GM21825 (cell line): ENCODE measurements around the gene CAMK2N2.

Source experiments
- ATAC-seq: cut with Tn5 transposase; IDR thresholded peaks from one replicate; pipeline ENCODE4 v1.9.1; 2021; ENCODE audit warnings: mild to moderate bottlenecking, moderate library complexity; ENCODE audit not compliant: unreplicated experiment

CAMK2N2 gene

DNA sequence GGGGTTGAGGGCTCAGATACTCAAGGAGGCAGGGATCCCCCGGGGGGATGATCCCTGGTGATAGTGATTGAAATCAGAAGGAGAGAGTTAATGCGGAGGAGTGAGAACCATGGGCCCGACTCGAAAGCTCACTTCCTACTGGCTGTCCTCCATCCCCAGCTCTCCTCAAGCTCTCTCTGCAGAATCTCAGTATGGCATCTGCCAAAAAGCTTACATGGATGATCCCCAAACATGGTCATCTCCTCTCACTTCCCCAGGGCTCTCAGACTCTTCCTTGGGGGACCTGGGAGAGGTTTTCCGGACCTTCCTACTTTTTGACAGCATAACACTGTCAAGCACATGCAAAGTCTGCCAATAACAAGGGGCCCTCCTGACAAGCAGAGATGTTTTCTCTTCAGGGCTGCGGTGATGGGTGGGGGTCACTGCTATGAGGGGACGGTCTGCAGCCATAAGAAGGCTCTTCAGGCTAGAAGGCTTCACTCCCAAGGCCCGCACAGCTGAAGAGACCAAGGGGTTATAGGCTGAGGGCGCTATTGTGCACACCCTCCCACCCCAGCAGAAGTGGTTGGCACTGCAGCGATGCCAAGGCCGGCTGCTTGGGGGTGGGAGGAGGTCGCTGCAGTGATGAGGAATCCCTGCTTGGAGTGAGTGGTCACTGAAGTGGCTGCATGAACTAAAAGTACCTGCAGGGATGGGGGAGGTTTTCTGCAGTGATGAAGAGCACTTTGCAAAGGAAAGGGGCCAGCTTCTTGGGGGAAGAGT, 32.8 kb downstream of the CAMK2N2 start:
- no peak for ATAC-seq

DNA sequence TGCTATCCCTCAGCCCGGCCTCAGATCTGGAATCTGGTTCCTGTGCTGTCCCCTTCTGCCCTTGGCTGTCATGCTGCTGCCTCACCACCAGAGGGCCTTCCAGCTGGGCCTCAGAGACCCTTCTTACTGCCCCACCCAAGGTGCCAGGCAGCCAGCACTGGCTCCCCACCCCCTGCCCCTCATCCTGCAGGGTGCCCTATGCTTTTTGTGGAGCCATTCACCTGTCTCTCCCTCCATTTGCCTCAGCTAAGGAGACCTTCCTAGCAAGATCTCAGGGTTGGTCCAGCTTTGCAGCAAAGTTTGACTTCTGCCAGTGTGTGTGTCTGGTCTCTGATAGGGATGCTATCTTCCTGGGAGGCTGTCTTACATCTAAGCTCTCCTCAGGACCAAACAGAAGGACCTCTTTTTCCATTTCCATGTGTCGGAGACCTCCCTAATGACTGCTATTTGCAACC, 33.8 kb downstream of the CAMK2N2 start:
- ATAC-seq = no peak

DNA sequence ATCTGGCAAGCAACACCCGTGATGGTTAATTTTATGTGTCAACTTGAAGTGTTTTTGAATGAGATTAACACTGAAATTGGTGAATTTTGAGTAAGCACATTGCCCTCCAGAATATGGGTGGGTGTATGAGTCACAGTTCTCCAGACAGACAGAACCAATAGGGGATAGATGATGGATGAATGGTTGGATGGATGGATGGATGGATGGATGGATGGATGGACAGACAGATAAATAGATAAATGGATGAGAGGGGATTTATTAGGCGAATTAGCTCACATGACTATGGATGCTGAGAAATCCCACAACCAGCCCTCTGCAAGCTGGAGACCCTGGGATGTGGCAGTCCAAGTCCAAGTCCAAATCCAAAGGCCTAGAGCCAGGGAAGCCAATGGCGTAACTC, 37.4 kb downstream of the CAMK2N2 start:
- no peak for ATAC-seq

DNA sequence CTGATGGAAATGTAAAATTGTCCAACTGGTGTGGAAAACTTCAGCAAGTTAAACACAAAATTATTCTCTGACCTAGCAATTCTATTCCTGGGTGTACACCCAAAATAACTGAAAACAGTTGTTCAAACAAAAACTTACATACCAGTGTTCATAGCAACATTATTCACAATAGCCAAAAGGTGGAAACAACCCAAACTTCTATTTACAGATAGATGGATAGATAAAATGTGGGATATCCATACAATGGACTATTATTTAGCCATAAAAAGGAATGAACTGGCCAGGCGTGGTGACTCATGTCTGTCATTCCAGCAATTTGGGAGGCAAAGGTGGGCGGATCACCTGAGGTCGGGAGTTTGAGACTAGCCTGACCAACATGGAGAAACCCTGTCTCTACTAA, 38.8 kb downstream of the CAMK2N2 start:
- no peak for ATAC-seq

DNA sequence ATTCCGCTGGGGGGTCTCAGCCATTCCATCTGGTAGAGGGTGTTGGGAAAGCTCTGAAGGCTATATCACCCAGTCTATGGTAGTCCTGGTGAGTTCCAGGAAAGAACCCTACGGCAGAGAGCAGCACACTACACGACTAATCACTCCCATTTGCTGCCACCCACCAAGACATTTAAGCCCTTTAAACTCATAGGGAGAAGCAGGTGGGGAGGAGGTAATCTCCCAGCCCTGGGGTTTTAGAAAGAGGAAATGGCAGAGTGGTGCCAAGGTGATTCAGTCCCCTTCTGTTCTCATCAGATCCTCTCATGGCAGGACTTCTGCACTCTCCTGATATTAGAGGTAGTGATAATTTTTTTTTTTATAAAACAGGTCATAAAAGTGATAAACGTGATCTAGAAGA, 42.5 kb downstream of the CAMK2N2 start:
- no peak for ATAC-seq

DNA sequence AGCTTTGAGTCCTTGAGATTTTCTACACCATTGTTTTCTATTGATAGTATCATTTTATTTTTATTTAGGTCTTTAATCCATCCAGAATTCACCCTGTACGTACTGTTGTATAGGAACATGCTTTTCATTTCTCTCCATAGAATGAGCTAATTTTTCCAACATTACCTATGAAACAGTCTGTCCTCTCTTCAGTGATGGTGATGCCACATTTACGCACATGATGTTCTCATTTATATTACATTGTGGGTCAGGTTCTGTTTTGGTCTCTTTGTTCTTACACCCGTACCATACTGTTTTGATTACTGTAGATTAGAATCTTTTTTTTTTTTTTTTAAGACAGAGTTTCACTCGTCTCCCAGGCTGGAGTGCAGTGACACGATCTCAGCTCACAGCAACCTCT, 49.6 kb downstream of the CAMK2N2 start:
- ATAC-seq = no peak

DNA sequence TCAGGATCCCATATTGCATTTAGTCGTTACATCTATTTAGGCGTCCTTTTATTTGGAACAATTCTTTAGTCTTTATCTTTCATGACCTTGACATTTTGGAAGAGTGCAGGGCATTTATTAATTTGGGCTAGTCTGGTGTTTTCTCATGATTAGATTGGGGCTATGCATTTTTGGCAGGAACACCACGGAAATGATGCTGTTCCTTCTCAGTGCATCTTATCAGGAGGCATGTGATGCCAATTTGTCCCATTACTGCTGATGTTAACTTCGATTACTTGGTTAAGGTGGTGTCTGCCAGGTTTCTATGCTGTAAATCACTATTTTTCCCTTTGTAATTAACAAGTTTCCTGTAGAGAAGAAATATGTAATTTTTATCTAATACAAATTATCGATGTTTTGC, 50.1 kb downstream of the CAMK2N2 start:
- ATAC-seq = no peak
